Heart right ventricle (tissue), 16 donors: ENCODE data around the gene PLA2G12A. TPM values are rescaled to one million over a fixed set of nuclear protein-coding genes. Genes with fewer than 3 reads are reported as not detected.

ENCODE experiments used
- ATAC-seq, 8 donors: fragments of 200-7000 bp; cut with Tn5 transposase; one replicate each; pipeline ENCODE4 v1.9.1; 2020; ENCODE audit warnings: mild to moderate bottlenecking in 8 of 8, moderate library complexity in 8 of 8, moderate number of reproducible peaks in 1 of 8
- DNase-seq, 2 donors: peaks; one replicate each; pipeline ENCODE4 v3.0.0-alpha.2; 2020
- H3K27ac ChIP-seq, 10 donors: fragments of 200-600 bp; sonication (generic) in 2 of 10; one replicate each; pipeline versions ENCODE4 v1.5.0 to v1.8.0; 2020 to 2022; ENCODE audit warnings: mild to moderate bottlenecking in 3 of 10
- H3K27me3 ChIP-seq, 7 donors: fragments of 200-600 bp; one replicate each; pipeline ENCODE4 v1.8.0; 2021 to 2022; ENCODE audit warnings: mild to moderate bottlenecking in 2 of 7
- H3K36me3 ChIP-seq, 9 donors: fragments of 200-600 bp; sonication (generic) in 1 of 9; one replicate each; pipeline versions ENCODE4 v1.5.0 to v1.8.0; 2020 to 2022; ENCODE audit warnings: mild to moderate bottlenecking in 2 of 9
- H3K4me1 ChIP-seq, 9 donors: fragments of 200-600 bp; sonication (generic) in 1 of 9; one replicate each; pipeline versions ENCODE4 v1.5.0 to v1.8.0; 2020 to 2022; ENCODE audit warnings: mild to moderate bottlenecking in 4 of 9
- H3K4me3 ChIP-seq, 10 donors: fragments of 200-600 bp; sonication (generic) in 2 of 10; one replicate each; pipeline versions ENCODE4 v1.5.0 to v1.8.0; 2020 to 2022; ENCODE audit warnings: mild to moderate bottlenecking in 7 of 10, moderate library complexity in 2 of 10
- H3K9me3 ChIP-seq, 11 donors: fragments of 200-600 bp in 10 of 11; sonication (generic) in 2 of 11; one replicate each; pipeline versions ENCODE4 v1.5.0 to v1.8.0; 2013 to 2022; ENCODE audit warnings: mild to moderate bottlenecking in 2 of 11, control low read depth in 1 of 11, moderate library complexity in 1 of 11
- CTCF ChIP-seq, 9 donors: fragments of 200-600 bp; sonication (generic) in 2 of 9; IDR thresholded peaks; one replicate each; pipeline versions ENCODE4 v1.5.0 to v1.8.0; 2021 to 2022; ENCODE audit warnings: antibody characterized with exemption in 9 of 9, mild to moderate bottlenecking in 5 of 9, moderate library complexity in 1 of 9
- WGBS, 2 donors: extraction: QIAGEN DNeasy Blood & Tissue Kit; methylation state at CpG; one replicate each; pipeline ENCODE4 v1.1.7; 2013; ENCODE audit warnings: inconsistent platforms in 1 of 2; 5-methylcytosine and 5-hydroxymethylcytosine counted together
- intact Hi-C, 10 donors: fragments of 100-400 bp; cut with DNase I; formaldehyde crosslinking; loops; one replicate each; pipeline versions ENCODE4 v1.11.1 to v1.14.2; 2022
- polyA plus RNA-seq, 2 donors: library from polyadenylated mRNA; stranded (reverse); fragments of 200-250 nt; gene quantifications; one replicate each; pipeline ENCODE4 v1.2.3, GENCODE V29; 2013
- total RNA-seq, 10 donors: library from RNA; stranded (reverse); fragmentation: NEBNext Ultra II Directional in 3 of 10; extraction: Animal tissue kit (Norgen Biotek cat#: 25700) in 3 of 10; gene quantifications; one replicate each; pipeline versions ENCODE4 v1.2.1 to v1.2.4, GENCODE V29; 2021 to 2023
- donor health status: Arrhythmogenic right ventricular cardiomyopathy.
- donor health status: ischemic (EF 13 %, LVEDD 7.1; RV severe dilation, severe dysfunction).
- donor health status: healthy with polysubstance abuse.
- donor health status: DM: no; HTN: yes; CAD: no.
- donor health status: DM: no; HTN: no; CAD: no.
- donor health status: ischemic (EF 25% LVEDD 6.9; RV normal size, moderate dysfunction).
- donor health status: ischemic (EF 25% LVEDD 5.7; RV mildly dilated, moderate dysfunction).
- donor health status: healthy.
- donor health status: DM: yes; HTN: yes; CAD: no.
- donor health status: Ischemic cardiomyopathy.
- donor health status: ischemic (EF 35%, LVEDD 5.7; RV mildly dilated, moderate dysfunction).
- donor health status: nonischemic (EF 11% LVEDD 7.7; RV severe dilation, severe dysfunction).
- donor health status: DM: yes; HTN: yes; CAD: no.
- donor health status: PGD.
- donor health status: ischemic (EF 29% LVEDD 5.4; RV normal size, mild dysfunction).
- donor health status: nonischemic (EF 23%, LVEDD 6.1; RV moderate dilation, normal function).

The PLA2G12A gene
- total and polyA plus RNA-seq, 12 donors = 14.3 to 100 (median 47.3) TPM

DNA sequence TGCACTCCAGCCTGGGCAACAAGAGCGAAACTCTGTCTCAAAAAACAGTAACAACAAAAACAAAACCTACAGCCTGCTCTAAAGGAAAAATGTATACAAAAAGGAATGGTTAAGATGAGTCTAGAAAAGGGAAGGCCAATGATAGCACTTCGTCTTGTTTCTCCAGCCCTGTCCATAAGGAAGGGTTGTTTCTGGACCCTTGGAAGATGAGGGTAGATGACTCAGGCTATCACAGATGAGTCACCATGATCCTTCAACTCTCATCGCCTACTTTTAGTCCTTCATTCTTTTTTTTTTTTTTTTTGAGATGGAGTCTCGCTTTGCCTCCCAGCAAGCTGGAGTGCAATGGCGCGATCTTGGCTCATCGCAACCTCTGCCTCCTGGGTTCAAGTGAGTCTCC lies 8.8 kb downstream of the PLA2G12A start:
- Histone ChIP-seq H3K27me3 (no peaks in the 10 kb centered on the region), H3K27ac (no peak overlapping the region), H3K9me3 (no peaks in the 10 kb centered on the region), H3K4me3 (no peak overlapping the region), H3K4me1 (no peaks in the 10 kb centered on the region), H3K36me3 (peaks cover 0 to 17% (median 12%) of the 10 kb centered on the region in 9 donors)
- no peak for TF ChIP-seq CTCF (IDR thresholded peaks at IDR 0.05)
- no peak for DNase-seq
- intact Hi-C loops = loop anchor here in 2 of 10 donors (5.0 to 10.0 kb wide), 2 partner anchors 286 to 884 kb away; partner anchors contain the start of gene SEC24B (in 1 of the 2)
- ATAC-seq = peak in 1 of 8 donors; percentile 29
- 96% methylated on average over 7 of the region's 7 CpGs for WGBS, 2 donors

- no peaks in the 10 kb centered on the region for H3K27me3 ChIP-seq
- no peaks in the 10 kb centered on the region for H3K9me3 ChIP-seq
- H3K36me3 ChIP-seq = peaks cover 0 to 29% (median 12%) of the 10 kb centered on the region in 9 donors
- TF ChIP-seq CTCF (IDR thresholded peaks at IDR 0.05) = no peak
- no peak for DNase-seq
- 98% methylated on average over 4 of the region's 4 CpGs for WGBS, 2 donors
- no peak overlapping the region for H3K27ac ChIP-seq
- intact Hi-C loops = loop anchor here in 2 of 10 donors (5.0 to 10.0 kb wide), 2 partner anchors 285 to 882 kb away; partner anchors contain the start of gene SEC24B (in 1 of the 2)
- H3K4me1 ChIP-seq = no peaks in the 10 kb centered on the region
- H3K4me3 ChIP-seq = no peak overlapping the region
- ATAC-seq = no peak
Observed at GRCh38 chr4:109719604-109720003, 10.3 kb downstream of the PLA2G12A start.

DNA sequence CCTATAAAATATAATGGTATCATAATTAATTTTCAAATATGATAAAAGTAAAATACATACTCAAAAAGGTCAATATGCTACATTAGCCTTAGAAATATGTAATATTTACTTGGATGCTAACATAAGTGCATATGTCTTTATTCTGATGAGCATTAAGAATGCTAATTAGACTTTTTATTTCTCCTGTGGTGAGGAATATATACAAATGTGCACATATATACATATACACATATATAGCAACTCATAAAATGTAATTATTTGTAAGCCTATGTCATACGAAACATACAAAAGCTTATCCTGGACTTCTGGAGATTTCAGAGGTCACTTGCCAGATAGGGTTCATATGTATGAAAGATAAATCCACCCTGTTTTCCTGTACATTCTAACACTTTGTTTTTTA lies 11.1 kb downstream of the PLA2G12A start:
- intact Hi-C loops = no loop called here
- TF ChIP-seq CTCF (IDR thresholded peaks at IDR 0.05) = no peak
- DNase-seq = no peak
- WGBS, 2 donors = 92 to 97% methylated on average over 1 of the region's 1 CpG
- Histone ChIP-seq H3K4me3 (no peak overlapping the region), H3K27ac (no peak overlapping the region), H3K4me1 (no peaks in the 10 kb centered on the region), H3K36me3 (peaks cover 0 to 38% (median 12%) of the 10 kb centered on the region in 9 donors), H3K9me3 (no peaks in the 10 kb centered on the region), H3K27me3 (no peaks in the 10 kb centered on the region)
- ATAC-seq = no peak

GRCh38 chr4:109713500-109713899 lies 16.4 kb downstream of the PLA2G12A start:
- no peak for TF ChIP-seq CTCF (IDR thresholded peaks at IDR 0.05)
- Histone ChIP-seq H3K27me3 (no peaks in the 10 kb centered on the region), H3K4me1 (no peaks in the 10 kb centered on the region), H3K9me3 (no peaks in the 10 kb centered on the region), H3K36me3 (peaks cover 0 to 70% (median 12%) of the 10 kb centered on the region in 9 donors), H3K4me3 (no peak overlapping the region), H3K27ac (no peak overlapping the region)
- intact Hi-C loops = no loop called here
- WGBS, 2 donors = 91 to 96% methylated on average over 3 of the region's 3 CpGs
- DNase-seq (no peak), ATAC-seq (no peak)
